ENCODE measurements around the gene TCEA3.

DNA sequence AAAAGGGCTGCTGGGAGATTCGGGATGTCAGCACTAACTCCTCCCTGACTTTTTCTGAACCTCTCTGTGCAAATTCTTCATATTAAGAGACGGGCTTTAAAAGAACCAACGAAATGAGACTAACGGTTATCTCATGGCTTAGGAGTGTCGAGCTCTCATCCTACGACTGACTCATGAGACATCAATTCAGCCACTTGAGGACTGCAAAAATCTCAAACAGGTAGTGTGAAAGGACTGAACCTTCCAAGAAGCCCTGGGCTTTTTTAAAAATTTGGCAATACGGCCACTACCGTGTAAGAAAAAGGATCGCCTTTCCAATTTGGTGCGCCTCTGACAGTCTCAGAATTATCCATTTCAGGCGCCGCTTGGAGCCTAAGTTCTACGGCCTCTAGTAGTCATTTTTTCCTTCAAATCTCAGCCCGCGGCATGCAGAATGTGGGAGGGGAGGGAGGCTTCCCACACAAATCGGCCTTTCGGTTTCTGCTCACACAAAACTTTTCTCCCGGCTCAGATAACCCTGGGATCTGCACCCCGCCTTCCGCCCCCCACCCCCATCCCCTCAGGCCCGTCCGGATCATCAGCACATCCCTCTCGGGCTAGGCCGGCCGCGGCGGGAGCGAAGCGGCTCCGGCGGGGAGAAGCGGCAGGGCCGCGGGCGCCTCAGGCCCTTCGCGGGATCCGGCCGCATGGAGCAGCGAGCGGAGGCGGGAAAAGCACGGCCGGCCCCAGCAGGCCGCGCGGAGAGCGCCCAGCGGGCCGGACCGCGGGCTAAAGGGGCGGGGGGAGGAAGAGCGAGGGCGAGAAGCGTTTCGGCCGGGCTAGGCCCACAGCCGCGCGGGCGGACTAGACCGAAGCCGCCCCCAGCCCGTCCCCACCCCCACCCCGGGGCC lies 81.1 kb downstream of the TCEA3 start:
- TF ChIP-seq POLR2AphosphoS5 (IDR thresholded peaks at IDR 0.05; ENCODE audit: borderline replicate concordance, low read depth, low read length) (peak; percentile 4; the same call in 1 of the 2 replicates), EZH2 (IDR thresholded peaks at IDR 0.05) (no peak)

Data from SK-N-MC (cell line).